GM12878 (cell line): ENCODE measurements around the gene ELMO3. TPM values are rescaled to one million over a fixed set of nuclear protein-coding genes. Genes with fewer than 3 reads are reported as not detected.

Experiments
- ATAC-seq: fragments of 200-7000 bp; cut with Tn5 transposase; 3 replicates; pipeline ENCODE4 v1.9.1; 2020; ENCODE audit warnings: mild to moderate bottlenecking, moderate library complexity
- BruUV-seq: library from RNA; stranded (reverse); fragments of 400-500 nt; replicated peaks from 2 replicates; lab custom pipeline; 2021; lab: Mats Ljungman, UMichigan
- CTCF ChIA-PET: fragments of 300-600 bp; sonication (Branson Sonifier 250); formaldehyde crosslinking; extraction: SDS; loops from one replicate; lab custom pipeline; 2021; ENCODE audit warnings: inconsistent platforms; lab: Yijun Ruan, JAX
- POLR2A ChIA-PET: fragments of 350-600 bp; formaldehyde crosslinking; extraction: SDS; loops from one replicate; lab custom pipeline; 2021; ENCODE audit warnings: inconsistent platforms; lab: Charles Lee
- RAD21 ChIA-PET: fragments of 300-600 bp; sonication (Branson Sonifier 250); formaldehyde crosslinking; loops from one replicate; lab custom pipeline; 2023; ENCODE audit warnings: antibody characterized with exemption; ENCODE audit not compliant: unreplicated experiment; lab: Charles Lee
- SMC1A ChIA-PET: fragments of 300-600 bp; sonication (Branson Sonifier 250); formaldehyde crosslinking; loops from one replicate; lab custom pipeline; 2023; ENCODE audit not compliant: unreplicated experiment, uncharacterized antibody; lab: Charles Lee
- DNase-seq: peaks from one replicate; pipeline ENCODE4 v3.0.0-alpha.2; 2011; ENCODE audit warnings: low read depth, low spot score
- FAIRE-seq: peaks from 3 replicates; lab custom pipeline; 2011; peaks lifted over from hg19 to GRCh38; lab: Jason Lieb, UNC
- H2AFZ ChIP-seq: 2 replicates; pipeline ENCODE4 v1.6.0; 2011; ENCODE audit warnings: low read depth, low read length, control low read depth; ENCODE audit not compliant: control insufficient read depth
- H3K27ac ChIP-seq: 2 replicates; pipeline ENCODE4 v1.5.1; 2011; ENCODE audit warnings: control low read depth; ENCODE audit not compliant: control insufficient read depth, insufficient read depth
- H3K27me3 ChIP-seq, 2 experiments: replicated peaks in 1 of 2; 2 replicates each; pipeline versions ENCODE4 v1.6.0 to v1.6.1; 2011; ENCODE audit warnings: low read length in 1 of 2; ENCODE audit not compliant: control insufficient read depth in 2 of 2, insufficient read depth in 2 of 2
- H3K36me3 ChIP-seq, 2 experiments: 2 replicates each; pipeline ENCODE4 v1.5.1; 2011; ENCODE audit warnings: low read length in 1 of 2; ENCODE audit not compliant: control insufficient read depth in 2 of 2, insufficient read depth in 2 of 2
- H3K4me1 ChIP-seq: 2 replicates; pipeline ENCODE4 v1.6.1; 2011; ENCODE audit warnings: mild to moderate bottlenecking, low read length, moderate library complexity, mixed read lengths; ENCODE audit not compliant: control insufficient read depth, insufficient read depth
- H3K4me2 ChIP-seq: 2 replicates; pipeline ENCODE4 v1.6.0; 2011; ENCODE audit warnings: control low read depth; ENCODE audit not compliant: control insufficient read depth, insufficient read depth
- H3K4me3 ChIP-seq: fragments of 200-600 bp; sonication (generic); 2 replicates; pipeline ENCODE4 v1.5.1; 2016
- H3K79me2 ChIP-seq: 2 replicates; pipeline ENCODE4 v1.6.0; 2011; ENCODE audit warnings: low read length; ENCODE audit not compliant: control insufficient read depth, insufficient read depth
- H3K9ac ChIP-seq: 2 replicates; pipeline ENCODE4 v1.8.0; 2011; ENCODE audit warnings: low read length, control low read depth, mixed read lengths; ENCODE audit not compliant: control insufficient read depth, insufficient read depth
- H3K9me3 ChIP-seq: replicated peaks from 3 replicates; pipeline ENCODE4 v1.5.1; 2011; ENCODE audit warnings: mild to moderate bottlenecking, low read length; ENCODE audit not compliant: control insufficient read depth, insufficient read depth
- H4K20me1 ChIP-seq: 2 replicates; pipeline ENCODE4 v1.6.0; 2011; ENCODE audit not compliant: control insufficient read depth, insufficient read depth
- ATF3 ChIP-seq: IDR thresholded peaks from 2 replicates; pipeline ENCODE4 v1.6.1; 2011; ENCODE audit warnings: low read depth, mild to moderate bottlenecking, low read length, moderate library complexity, borderline replicate concordance; ENCODE audit errors: extremely low read depth
- BACH1 ChIP-seq: fragments of 450-650 bp; IDR thresholded peaks from 2 replicates; pipeline ENCODE4 v1.6.1; 2017; ENCODE audit warnings: mild to moderate bottlenecking, borderline replicate concordance
- CHD2 ChIP-seq: IDR thresholded peaks from 2 replicates; pipeline ENCODE4 v1.6.1; 2011; ENCODE audit warnings: low read depth, low read length, improper control_type of control experiment, borderline replicate concordance
- EED ChIP-seq: sonication (generic); IDR thresholded peaks from 2 replicates; pipeline ENCODE4 v1.6.1; 2016; ENCODE audit warnings: antibody characterized with exemption, low read depth
- EZH2 ChIP-seq: IDR thresholded peaks from 2 replicates; pipeline ENCODE4 v1.6.1; 2012; ENCODE audit warnings: low read depth, mild to moderate bottlenecking, control low read depth, inconsistent platforms, low read length, borderline replicate concordance; ENCODE audit not compliant: control insufficient read depth
- GATAD2B ChIP-seq: fragments of 450-650 bp; conservative IDR thresholded peaks from 2 replicates; pipeline ENCODE4 v1.6.1; 2017; ENCODE audit warnings: low read depth, mild to moderate bottlenecking, moderate library complexity
- IKZF1 ChIP-seq: fragments of 450-650 bp; conservative IDR thresholded peaks from 2 replicates; pipeline ENCODE4 v1.6.1; 2017; ENCODE audit warnings: antibody characterized with exemption, mild to moderate bottlenecking
- KLF5 ChIP-seq: fragments of 450-650 bp; IDR thresholded peaks from 2 replicates; pipeline ENCODE4 v1.6.1; 2014; ENCODE audit warnings: mild to moderate bottlenecking; ENCODE audit not compliant: partially characterized antibody
- MAX ChIP-seq: IDR thresholded peaks from 2 replicates; pipeline ENCODE4 v1.6.1; 2012; ENCODE audit warnings: low read depth, low read length, improper control_type of control experiment
- MEF2B ChIP-seq: fragments of 450-650 bp; IDR thresholded peaks from 2 replicates; pipeline ENCODE4 v1.6.1; 2018; ENCODE audit warnings: mild to moderate bottlenecking, moderate library complexity; ENCODE audit not compliant: partially characterized antibody, poor library complexity, severe bottlenecking
- NFYB ChIP-seq: IDR thresholded peaks from 2 replicates; pipeline ENCODE4 v1.6.1; 2011; ENCODE audit warnings: low read depth, mild to moderate bottlenecking, low read length, improper control_type of control experiment, moderate library complexity; ENCODE audit not compliant: insufficient read depth
- NKRF ChIP-seq: fragments of 450-650 bp; conservative IDR thresholded peaks from 2 replicates; pipeline ENCODE4 v1.6.1; 2017; ENCODE audit warnings: mild to moderate bottlenecking, moderate library complexity
- POLR2AphosphoS2 ChIP-seq: IDR thresholded peaks from 2 replicates; pipeline ENCODE4 v1.6.1; 2011; ENCODE audit warnings: low read depth, mild to moderate bottlenecking, low read length, improper control_type of control experiment, moderate library complexity
- PRDM15 ChIP-seq: fragments of 450-650 bp; formaldehyde crosslinking; IDR thresholded peaks from 2 replicates; pipeline ENCODE4 v1.4.0; 2020; ENCODE audit warnings: mild to moderate bottlenecking, moderate library complexity
- RFX5 ChIP-seq: IDR thresholded peaks from 2 replicates; pipeline ENCODE4 v1.6.1; 2011; ENCODE audit warnings: low read depth, low read length, improper control_type of control experiment
- TAF1 ChIP-seq: IDR thresholded peaks from 2 replicates; pipeline ENCODE4 v1.6.1; 2011; ENCODE audit warnings: mild to moderate bottlenecking, low read depth, low read length, borderline replicate concordance
- WGBS: methylation state at CpG from one replicate; pipeline ENCODE4 v1.1.6; 2016; ENCODE audit warnings: low lambda C conversion rate; ENCODE audit not compliant: insufficient replicate concordance, insufficient coverage; ENCODE audit errors: missing lambda C conversion rate; 5-methylcytosine and 5-hydroxymethylcytosine counted together
- in situ Hi-C: fragments of 300-500 bp; cut with MboI; formaldehyde crosslinking; loops from 9 replicates; pipeline ENCODE4 v1.14.3; 2018; ENCODE audit warnings: mixed read lengths
- intact Hi-C: fragments of 100-400 bp; cut with micrococcal nuclease; formaldehyde crosslinking; loops from one replicate; pipeline ENCODE4 v1.14.2; 2022; ENCODE audit not compliant: unreplicated experiment
- polyA plus RNA-seq, 11 experiments: library from polyadenylated mRNA; depleted of rRNA in 4 of 11; unstranded in 6 of 11; stranded (reverse) in 5 of 11; fragments of >200 nt; fragmentation: Nextera tagmentation in 4 of 11; fragmentation: Illumina TruSeq in 1 of 11; extraction: Ambion mirVana in 4 of 11; extraction: Trizol in 1 of 11; gene quantifications; 1 replicate in 1 of 11; 2 replicates in 10 of 11; pipeline versions ENCODE4 v1.2.1 to v1.2.3, GENCODE V29; 2011 to 2016; ENCODE audit warnings: inconsistent platforms in 2 of 11, missing spikeins in 2 of 11, low read depth in 1 of 11
- total RNA-seq, 4 experiments: library from RNA; depleted of rRNA in 3 of 4; stranded (reverse); fragments of >200 nt in 3 of 4; fragmentation: Illumina TruSeq in 1 of 4; extraction: Trizol in 1 of 4; gene quantifications; 2 replicates each; pipeline versions ENCODE4 v1.2.1 to v1.2.3, GENCODE V29; 2013 to 2021

Gene ELMO3
- total and polyA plus RNA-seq, 10 of the 15 experiments (the other 5 are each of a cell fraction or from before 2014, with no cell fraction given) = 0.05 to 4.7 (median 0.96) TPM; not detected in 1

- CTCF ChIA-PET = interaction anchor here (0.6 to 1.5 kb wide), 2 partner anchors 16 to 195 kb away, joined by 3 to 4 read pairs; no protein-coding TSS in a partner anchor
- intact Hi-C loops = no loop called here
- H3K4me3 ChIP-seq = no peak overlapping the region
- no peak overlapping the region for H3K4me2 ChIP-seq
- no peak for DNase-seq
- peaks cover 5% of the 10 kb centered on the region for H3K4me1 ChIP-seq
- in situ Hi-C loops = no loop called here
- ATAC-seq = no peak
- H3K9ac ChIP-seq = no peak overlapping the region
- H3K9me3 ChIP-seq = no peaks in the 10 kb centered on the region
- RAD21 ChIA-PET = no interaction called here
- POLR2A ChIA-PET = interaction anchor here (0.6 to 1.0 kb wide), 3 partner anchors 14 to 492 kb away, joined by 4 to 5 read pairs (median 4); partner anchors contain the start of gene TMEM208
- no peaks in the 10 kb centered on the region; the same call in 1 of the 2 replicates for H3K79me2 ChIP-seq
- SMC1A ChIA-PET = interaction anchor here (1.7 kb wide), 1 partner anchor 8 kb away, joined by 8 read pairs; no protein-coding TSS in a partner anchor
- no peaks in the 10 kb centered on the region for H4K20me1 ChIP-seq
- no peaks in the 10 kb centered on the region; a peak in 1 of 4 replicates for H3K36me3 ChIP-seq
- H2AFZ ChIP-seq = no peak overlapping the region
- FAIRE-seq = no peak
- no peaks in the 10 kb centered on the region; a peak in 1 of 4 replicates for H3K27me3 ChIP-seq
- H3K27ac ChIP-seq = no peak overlapping the region
- 95% methylated on average over 4 of the region's 4 CpGs for WGBS
- no TSS peak for BruUV-seq
- no peak for TF ChIP-seq BACH1
- TF ChIP-seq RFX5 = no peak
- no peak for TF ChIP-seq IKZF1
- TF ChIP-seq CHD2 = no peak
- TF ChIP-seq PRDM15 (CRISPR knock-in tag) = no peak
- no peak for TF ChIP-seq EZH2
- no peak for TF ChIP-seq EED
- TF ChIP-seq TAF1 = no peak
- TF ChIP-seq GATAD2B = no peak
- TF ChIP-seq POLR2AphosphoS2 = no peak
- TF ChIP-seq NFYB = no peak
- no peak for TF ChIP-seq NKRF
- no peak for TF ChIP-seq ATF3
- TF ChIP-seq MEF2B = no peak
- TF ChIP-seq MAX = no peak
- no peak for TF ChIP-seq KLF5
Observed at GRCh38 chr16:67252609-67253497, 53.9 kb downstream of the ELMO3 start.
